Neural crest cell (in vitro differentiated cells): ENCODE data around the gene PCYT2. TPM values are rescaled to one million over a fixed set of nuclear protein-coding genes. Genes with fewer than 3 reads are reported as not detected.
A peak's percentile ranks its signal among the peaks of the same experiment; 100 is the strongest.

Source experiments
- DNase-seq: peaks from one replicate; pipeline ENCODE4 v3.0.0; 2021; ENCODE audit warnings: low read depth, mixed read lengths, low spot score
- H3K27ac Mint-ChIP-seq: one replicate; pipeline ENCODE4 v1.8.0; 2021; ENCODE audit warnings: mild to moderate bottlenecking, mixed read lengths; ENCODE audit not compliant: unreplicated experiment
- H3K27me3 Mint-ChIP-seq: 2 replicates; pipeline ENCODE4 v1.8.0; 2021; ENCODE audit warnings: low read depth, mild to moderate bottlenecking, mixed read lengths
- H3K36me3 Mint-ChIP-seq: 2 replicates; pipeline ENCODE4 v1.8.0; 2021; ENCODE audit warnings: low read depth, mild to moderate bottlenecking, mixed read lengths
- H3K4me1 Mint-ChIP-seq: 2 replicates; pipeline ENCODE4 v1.8.0; 2021; ENCODE audit warnings: mixed read lengths
- H3K4me3 Mint-ChIP-seq: one replicate; pipeline ENCODE4 v1.8.0; 2021; ENCODE audit warnings: mild to moderate bottlenecking, mixed read lengths
- H3K9me3 Mint-ChIP-seq: 2 replicates; pipeline ENCODE4 v1.8.0; 2021; ENCODE audit warnings: mixed read lengths
- CTCF ChIP-seq: fragments of 200-600 bp; sonication (generic); conservative IDR thresholded peaks from 2 replicates; pipeline ENCODE4 v1.5.0; 2021; ENCODE audit warnings: antibody characterized with exemption, mild to moderate bottlenecking
- total RNA-seq: library from RNA; stranded (reverse); gene quantifications from 2 replicates; pipeline ENCODE4 v1.2.1, GENCODE V29; 2021

PCYT2 gene
- total RNA-seq, 1 donor from 2014 or later: 92.4 TPM

DNA sequence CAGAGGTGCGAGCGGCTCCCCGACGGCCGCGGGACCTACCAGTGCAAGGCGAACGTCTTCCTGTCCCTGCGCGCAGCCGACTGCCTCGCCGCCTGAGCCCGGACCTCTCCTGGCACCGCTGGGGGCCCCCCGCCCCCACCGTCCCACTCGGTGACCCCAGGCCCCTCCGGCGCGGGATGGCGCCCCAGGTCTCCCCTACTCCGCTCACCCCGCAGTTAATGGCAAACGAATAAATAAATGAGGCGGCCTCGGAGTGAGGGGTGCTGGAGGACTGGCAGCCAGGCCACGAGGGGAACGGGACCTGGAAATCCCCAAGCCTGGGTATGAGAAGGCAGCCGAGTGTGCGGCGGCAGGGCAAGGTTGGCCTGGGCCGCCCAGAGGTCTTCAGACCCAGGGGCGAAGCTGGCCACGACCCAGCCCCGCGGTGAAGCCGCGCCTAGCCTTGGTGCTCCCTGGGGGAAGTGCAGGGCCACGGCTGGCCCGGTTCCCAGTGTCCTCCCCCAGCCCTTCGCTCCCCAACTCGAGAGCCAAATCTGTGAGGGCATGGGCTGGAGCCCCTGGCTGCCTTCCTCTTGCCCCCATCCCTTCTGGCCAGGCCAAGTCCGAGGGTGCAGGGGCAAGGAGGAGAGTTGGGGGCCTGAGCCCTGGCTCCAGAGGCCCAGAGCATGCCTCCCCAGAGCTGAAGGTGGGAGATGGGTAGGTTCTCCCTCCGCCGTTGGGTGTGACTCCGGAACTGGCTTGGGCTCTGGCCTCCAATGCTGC lies 8.4 kb downstream of the PCYT2 start:
- TF ChIP-seq CTCF: no peak
- Mint-ChIP-seq H3K27me3 (peaks cover 14% of the 10 kb centered on the region), H3K4me1 (peaks cover 15% of the 10 kb centered on the region), H3K4me3 (no peak overlapping the region), H3K36me3 (peaks cover 3% of the 10 kb centered on the region), H3K27ac (no peak overlapping the region), H3K9me3 (no peaks in the 10 kb centered on the region)
- no peak for DNase-seq

DNA sequence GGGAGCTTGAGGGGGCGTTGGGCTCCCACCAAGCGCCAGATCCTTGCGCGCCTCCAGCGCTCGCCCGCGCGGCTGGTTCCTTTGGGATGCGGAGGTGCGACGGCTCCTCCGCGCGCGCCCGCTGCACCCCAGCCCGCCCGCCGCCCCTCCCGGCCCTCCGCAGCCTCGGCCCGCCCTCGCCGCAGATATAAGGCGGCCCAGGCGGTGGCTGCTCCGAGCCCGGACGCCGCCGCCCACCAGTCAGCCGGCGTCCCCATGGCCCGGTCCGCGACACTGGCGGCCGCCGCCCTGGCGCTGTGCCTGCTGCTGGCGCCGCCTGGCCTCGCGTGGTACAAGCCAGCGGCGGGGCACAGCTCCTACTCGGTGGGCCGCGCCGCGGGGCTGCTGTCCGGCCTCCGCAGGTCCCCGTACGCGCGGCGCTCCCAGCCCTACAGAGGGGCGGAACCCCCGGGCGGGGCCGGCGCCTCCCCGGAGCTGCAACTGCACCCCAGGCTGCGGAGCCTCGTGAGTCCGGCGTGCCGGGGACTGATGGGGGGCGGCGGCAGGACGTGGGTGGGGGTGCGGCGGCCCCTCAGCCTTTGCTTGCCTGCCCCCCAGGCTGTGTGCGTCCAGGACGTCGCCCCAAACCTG lies 9.1 kb downstream of the PCYT2 start, which contains the start of gene NPB:
Gene NPB, plus strand, starts transcription at position 216 of the 630 bp plus-strand sequence. Its CDS starts 40 bp downstream, at position 256.
- Mint-ChIP-seq H3K27ac (no peak within 1 kb of the TSS), H3K36me3 (peaks cover 3% of the 10 kb centered on the region), H3K9me3 (no peaks in the 10 kb centered on the region), H3K4me3 (peak within 1 kb of the TSS; percentile 50), H3K4me1 (peaks cover 15% of the 10 kb centered on the region), H3K27me3 (peaks cover 14% of the 10 kb centered on the region)
- no peak for DNase-seq
- TF ChIP-seq CTCF: no peak

DNA sequence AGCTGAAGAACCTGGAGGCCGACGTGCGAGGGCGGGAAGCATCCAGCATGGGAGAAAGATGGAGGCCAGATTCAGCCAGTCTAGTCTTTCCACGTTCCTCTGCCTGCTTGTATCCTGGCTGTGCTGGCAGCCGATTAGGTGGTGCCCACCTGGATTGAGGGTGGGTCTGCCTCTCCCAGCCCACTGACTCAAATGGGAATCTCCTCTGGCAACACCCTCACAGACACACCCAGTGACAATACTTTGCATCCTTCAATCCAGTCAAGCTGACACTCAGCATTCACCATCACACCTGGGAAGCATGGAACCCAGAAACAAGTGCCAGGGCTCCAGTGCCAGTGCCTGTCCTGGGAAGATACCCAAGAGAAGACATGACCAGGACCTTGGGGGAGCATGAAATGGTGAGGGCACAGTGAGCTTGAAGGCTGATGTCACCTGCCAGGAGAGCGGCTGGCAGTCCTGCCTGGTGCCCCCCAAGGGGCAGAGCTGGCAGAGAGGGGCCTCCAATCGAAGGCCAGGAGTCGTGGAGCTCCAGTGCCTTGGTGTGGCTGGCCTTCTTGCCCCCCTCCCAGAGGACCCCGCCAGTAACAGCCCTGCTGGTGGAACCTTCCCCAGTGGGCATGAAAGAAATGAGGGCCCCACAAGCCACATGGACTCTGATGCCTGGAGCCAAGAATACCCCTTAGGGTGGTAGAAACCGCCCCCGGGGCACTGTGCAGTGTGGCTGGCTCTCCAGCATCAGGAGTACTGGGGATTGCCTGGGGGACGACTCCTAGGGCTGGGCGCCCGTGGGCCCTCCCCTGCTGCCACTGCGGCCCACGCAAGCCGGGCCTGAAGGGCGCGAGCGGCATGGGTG lies 9.8 kb downstream of the PCYT2 start:
- peaks cover 3% of the 10 kb centered on the region for H3K36me3 Mint-ChIP-seq
- H3K27me3 Mint-ChIP-seq: peaks cover 14% of the 10 kb centered on the region
- no peak for TF ChIP-seq CTCF
- no peaks in the 10 kb centered on the region for H3K9me3 Mint-ChIP-seq
- H3K4me3 Mint-ChIP-seq: peak overlapping the region; percentile 50
- H3K4me1 Mint-ChIP-seq: peaks cover 15% of the 10 kb centered on the region
- no peak for DNase-seq
- no peak overlapping the region for H3K27ac Mint-ChIP-seq

DNA sequence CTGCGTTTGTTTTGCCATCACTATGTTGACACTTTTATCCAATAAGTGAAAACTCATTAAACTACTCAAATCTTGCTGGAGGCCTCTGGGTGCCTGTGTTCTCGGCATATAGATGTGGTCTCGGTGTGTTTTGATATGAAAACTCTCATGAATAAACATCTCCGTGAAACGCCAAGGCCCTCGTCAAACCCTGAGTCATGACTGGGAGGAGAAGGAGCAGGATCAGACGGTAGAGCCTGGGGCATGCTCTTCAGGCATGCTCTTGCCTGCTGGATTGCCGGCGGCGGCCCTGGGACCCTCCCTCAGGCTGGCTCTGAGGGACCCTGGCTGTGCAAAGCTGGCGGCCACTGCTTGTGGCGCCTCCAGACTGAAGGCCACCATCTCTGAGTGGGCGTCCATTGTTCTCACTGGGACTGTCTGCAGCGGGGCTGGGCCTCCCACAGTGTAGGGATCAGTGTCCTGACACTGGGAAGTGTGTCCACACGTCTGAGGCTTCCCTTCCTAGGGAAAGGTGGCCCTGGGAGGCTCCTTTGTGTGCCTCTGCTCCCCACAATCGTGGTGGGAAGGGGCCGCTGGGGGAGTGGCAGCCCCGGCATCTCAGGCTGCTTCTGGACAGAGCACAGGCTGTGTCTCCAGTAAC lies 10.9 kb downstream of the PCYT2 start:
- peaks cover 3% of the 10 kb centered on the region for H3K36me3 Mint-ChIP-seq
- H3K4me3 Mint-ChIP-seq: peak overlapping the region; percentile 50
- no peaks in the 10 kb centered on the region for H3K9me3 Mint-ChIP-seq
- peaks cover 15% of the 10 kb centered on the region for H3K4me1 Mint-ChIP-seq
- TF ChIP-seq CTCF: no peak
- DNase-seq: no peak
- H3K27me3 Mint-ChIP-seq: peaks cover 14% of the 10 kb centered on the region
- no peak overlapping the region for H3K27ac Mint-ChIP-seq
